Measurements from ENCODE around the gene TRPM3. TPM values are rescaled to one million over a fixed set of nuclear protein-coding genes. Genes with fewer than 3 reads are reported as not detected.

Gene TRPM3
- total RNA-seq, 3 donors from 2014 or later (not counting 1 experiment from before 2014, with no cell fraction given): not detected

- 91% methylated on average over 3 of the region's 3 CpGs for WGBS (ENCODE audit: insufficient coverage)
- no peaks in the 10 kb centered on the region for H3K36me3 Mint-ChIP-seq
These were observed 531.1 kb downstream of the TRPM3 start for GRCh38 chr9:70590315-70590677.

DNA sequence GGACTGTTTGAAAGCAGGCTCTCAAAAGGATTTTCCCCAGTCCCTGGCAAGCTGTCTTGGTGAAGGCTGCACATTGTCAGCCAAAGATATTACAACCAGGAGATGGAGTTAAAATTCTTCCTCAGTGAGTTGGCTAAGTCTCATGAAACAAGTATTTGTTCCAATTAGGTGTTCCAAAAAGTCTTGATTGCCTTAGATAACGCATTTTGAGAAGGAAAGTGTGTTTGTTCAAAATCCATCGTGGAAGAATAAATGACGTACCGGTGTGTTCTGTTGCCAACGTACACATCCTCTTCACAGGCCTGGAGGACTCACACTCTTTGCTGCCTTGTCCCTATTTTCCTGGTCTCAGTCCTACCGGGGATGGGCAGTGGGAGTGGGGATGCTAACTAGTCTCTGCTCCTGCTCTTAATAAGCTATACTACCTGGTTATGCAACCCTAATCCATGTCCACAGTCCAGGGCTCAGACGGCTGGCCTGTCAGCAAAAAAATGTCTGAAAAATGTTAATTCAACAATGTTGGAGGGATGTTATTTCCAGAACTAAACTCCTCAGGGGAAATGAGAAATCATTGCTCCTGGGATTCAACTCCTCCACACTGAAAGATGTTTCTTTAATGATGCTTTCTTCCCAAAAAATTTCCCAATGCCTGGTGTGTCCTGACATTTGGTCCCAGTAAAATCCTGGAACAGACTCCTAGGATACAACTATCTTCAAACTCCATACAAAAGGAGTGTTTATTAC is 531.7 kb downstream of the TRPM3 start:
- Histone ChIP-seq H3K36me3 (ENCODE audit: control insufficient read depth, insufficient read depth, low read length) (no peaks in the 10 kb centered on the region), H3K9me3 (ENCODE audit: control insufficient read depth, insufficient read depth, low read length) (no peaks in the 10 kb centered on the region), H3K4me3 (ENCODE audit: low read length) (no peak overlapping the region), H3K27ac (ENCODE audit: low read length) (no peak overlapping the region), H3K4me1 (ENCODE audit: control insufficient read depth, insufficient read depth, low read length) (no peaks in the 10 kb centered on the region), H3K27me3 (ENCODE audit: control insufficient read depth, insufficient read depth, low read length) (no peaks in the 10 kb centered on the region)
- no peak for TF ChIP-seq CTCF (IDR thresholded peaks at IDR 0.05)
- no peak for ATAC-seq
- DNase-seq: no peak
- intact Hi-C loops (cut with micrococcal nuclease): no loop called here
- no peaks in the 10 kb centered on the region for H3K9me3 Mint-ChIP-seq
- H3K4me3 Mint-ChIP-seq: no peak overlapping the region
- no peak overlapping the region for H3K27ac Mint-ChIP-seq
- no peaks in the 10 kb centered on the region for H3K4me1 Mint-ChIP-seq
- H3K27me3 Mint-ChIP-seq (ENCODE audit: low read depth in 2 of 2): peaks cover 10 to 20% of the 10 kb centered on the region in 2 donors
- no peaks in the 10 kb centered on the region for H3K36me3 Mint-ChIP-seq
- 99% methylated on average over 7 of the region's 7 CpGs for WGBS (ENCODE audit: insufficient coverage)

More at GRCh38 chr9:70590315-70590677, 531.1 kb downstream of the TRPM3 start:
- Histone ChIP-seq H3K27ac (ENCODE audit: low read length) (no peak overlapping the region), H3K4me3 (ENCODE audit: low read length) (no peak overlapping the region), H3K4me1 (ENCODE audit: control insufficient read depth, insufficient read depth, low read length) (no peaks in the 10 kb centered on the region), H3K36me3 (ENCODE audit: control insufficient read depth, insufficient read depth, low read length) (no peaks in the 10 kb centered on the region), H3K27me3 (ENCODE audit: control insufficient read depth, insufficient read depth, low read length) (no peaks in the 10 kb centered on the region), H3K9me3 (ENCODE audit: control insufficient read depth, insufficient read depth, low read length) (no peaks in the 10 kb centered on the region)
- ATAC-seq (no peak), DNase-seq (no peak)
- H3K27me3 Mint-ChIP-seq (ENCODE audit: low read depth in 2 of 2): peaks cover 10 to 20% of the 10 kb centered on the region in 2 donors
- H3K9me3 Mint-ChIP-seq: no peaks in the 10 kb centered on the region
- TF ChIP-seq CTCF (IDR thresholded peaks at IDR 0.05): no peak
- no peak overlapping the region for H3K4me3 Mint-ChIP-seq
- intact Hi-C loops (cut with micrococcal nuclease): no loop called here
- H3K4me1 Mint-ChIP-seq: no peaks in the 10 kb centered on the region
- H3K27ac Mint-ChIP-seq: no peak overlapping the region

GRCh38 chr9:70588999-70589398 is 532.4 kb downstream of the TRPM3 start:
- no peaks in the 10 kb centered on the region for H3K9me3 ChIP-seq (ENCODE audit: control insufficient read depth, insufficient read depth, low read length)

More at GRCh38 chr9:70588999-70589398, 532.4 kb downstream of the TRPM3 start:
- Histone ChIP-seq H3K4me1 (ENCODE audit: control insufficient read depth, insufficient read depth, low read length) (no peaks in the 10 kb centered on the region), H3K27ac (ENCODE audit: low read length) (no peak overlapping the region), H3K4me3 (ENCODE audit: low read length) (no peak overlapping the region), H3K27me3 (ENCODE audit: control insufficient read depth, insufficient read depth, low read length) (no peaks in the 10 kb centered on the region), H3K36me3 (ENCODE audit: control insufficient read depth, insufficient read depth, low read length) (no peaks in the 10 kb centered on the region)
- H3K27me3 Mint-ChIP-seq (ENCODE audit: low read depth in 2 of 2): peaks cover 10 to 20% of the 10 kb centered on the region in 2 donors
- no peak for TF ChIP-seq CTCF (IDR thresholded peaks at IDR 0.05)
- H3K4me1 Mint-ChIP-seq: no peaks in the 10 kb centered on the region
- no peaks in the 10 kb centered on the region for H3K36me3 Mint-ChIP-seq
- no peak overlapping the region for H3K27ac Mint-ChIP-seq
- no peak overlapping the region for H3K4me3 Mint-ChIP-seq
- 79% methylated on average over 2 of the region's 4 CpGs for WGBS (ENCODE audit: insufficient coverage)
- intact Hi-C loops (cut with micrococcal nuclease): no loop called here
- no peaks in the 10 kb centered on the region for H3K9me3 Mint-ChIP-seq
- ATAC-seq (no peak), DNase-seq (no peak)
